BJ (cell line): ENCODE measurements around the gene GIGYF2. TPM values are rescaled to one million over a fixed set of nuclear protein-coding genes. Genes with fewer than 3 reads are reported as not detected.

Experiments
- CTCF ChIA-PET: fragments of 350-600 bp; formaldehyde crosslinking; extraction: SDS; loops from one replicate; lab custom pipeline; 2021; ENCODE audit warnings: antibody characterized with exemption, inconsistent platforms; lab: Yijun Ruan, JAX
- POLR2A ChIA-PET: fragments of 300-600 bp; sonication (Branson Sonifier 250); formaldehyde crosslinking; extraction: SDS; loops from one replicate; lab custom pipeline; 2021; ENCODE audit warnings: antibody characterized with exemption; lab: Charles Lee
- DNase-seq: peaks from one replicate; pipeline ENCODE4 v3.0.0-alpha.2; 2011; ENCODE audit warnings: low read depth
- H3K27me3 ChIP-seq: 2 replicates; pipeline ENCODE4 v1.6.0; 2011; ENCODE audit warnings: low read length; ENCODE audit not compliant: control insufficient read depth, insufficient read depth
- H3K36me3 ChIP-seq: 2 replicates; pipeline ENCODE4 v1.5.1; 2011; ENCODE audit warnings: low read length; ENCODE audit not compliant: control insufficient read depth, insufficient read depth
- H3K4me3 ChIP-seq: 2 replicates; pipeline ENCODE4 v1.5.1; 2011; ENCODE audit warnings: low read depth, mild to moderate bottlenecking, control low read depth, low read length
- polyA plus RNA-seq: library from polyadenylated mRNA; depleted of rRNA; stranded (reverse); fragments of >200 nt; gene quantifications from 2 replicates; pipeline ENCODE4 v1.2.3, GENCODE V29; 2011
- TF ChIP-seq, protein P1 (sequence below): IDR thresholded peaks from 2 replicates; pipeline ENCODE4 v1.5.1; 2011; ENCODE audit warnings: low read depth, mild to moderate bottlenecking, control low read depth, inconsistent platforms, low read length, moderate library complexity; ENCODE audit not compliant: insufficient read depth

GIGYF2 gene
- polyA plus RNA-seq, 1 experiment, result 28.0 TPM

DNA sequence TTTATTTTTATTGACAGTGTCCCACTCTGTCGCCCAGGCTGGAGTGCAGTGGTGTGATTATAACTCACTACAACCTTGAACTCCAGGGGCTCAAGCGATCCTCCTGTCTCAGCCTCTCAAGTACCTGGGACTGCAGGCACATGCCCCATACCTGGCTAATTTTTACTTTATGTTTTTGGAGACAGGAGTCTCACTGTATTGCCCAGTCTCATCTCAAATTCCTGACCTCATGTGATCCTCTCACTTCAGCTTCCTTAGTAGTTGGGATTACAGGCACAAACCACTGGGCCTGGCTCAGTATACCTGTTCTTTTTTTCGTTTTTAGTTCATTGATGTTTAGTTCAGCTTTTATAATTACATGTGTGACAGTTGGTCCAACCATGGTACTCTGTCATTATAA lies 132.9 kb downstream of the GIGYF2 start:
- CTCF ChIA-PET, result interaction anchor here (0.7 kb wide), 1 partner anchor 13 kb away, joined by 3 read pairs; no protein-coding TSS in a partner anchor
- Histone ChIP-seq H3K27me3 (no peaks in the 10 kb centered on the region), H3K36me3 (peaks cover 16% of the 10 kb centered on the region), H3K4me3 (no peak overlapping the region)
- TF ChIP-seq, protein P1, sequence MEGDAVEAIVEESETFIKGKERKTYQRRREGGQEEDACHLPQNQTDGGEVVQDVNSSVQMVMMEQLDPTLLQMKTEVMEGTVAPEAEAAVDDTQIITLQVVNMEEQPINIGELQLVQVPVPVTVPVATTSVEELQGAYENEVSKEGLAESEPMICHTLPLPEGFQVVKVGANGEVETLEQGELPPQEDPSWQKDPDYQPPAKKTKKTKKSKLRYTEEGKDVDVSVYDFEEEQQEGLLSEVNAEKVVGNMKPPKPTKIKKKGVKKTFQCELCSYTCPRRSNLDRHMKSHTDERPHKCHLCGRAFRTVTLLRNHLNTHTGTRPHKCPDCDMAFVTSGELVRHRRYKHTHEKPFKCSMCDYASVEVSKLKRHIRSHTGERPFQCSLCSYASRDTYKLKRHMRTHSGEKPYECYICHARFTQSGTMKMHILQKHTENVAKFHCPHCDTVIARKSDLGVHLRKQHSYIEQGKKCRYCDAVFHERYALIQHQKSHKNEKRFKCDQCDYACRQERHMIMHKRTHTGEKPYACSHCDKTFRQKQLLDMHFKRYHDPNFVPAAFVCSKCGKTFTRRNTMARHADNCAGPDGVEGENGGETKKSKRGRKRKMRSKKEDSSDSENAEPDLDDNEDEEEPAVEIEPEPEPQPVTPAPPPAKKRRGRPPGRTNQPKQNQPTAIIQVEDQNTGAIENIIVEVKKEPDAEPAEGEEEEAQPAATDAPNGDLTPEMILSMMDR, result no peak
- POLR2A ChIA-PET, result no interaction called here
- DNase-seq, result no peak

DNA sequence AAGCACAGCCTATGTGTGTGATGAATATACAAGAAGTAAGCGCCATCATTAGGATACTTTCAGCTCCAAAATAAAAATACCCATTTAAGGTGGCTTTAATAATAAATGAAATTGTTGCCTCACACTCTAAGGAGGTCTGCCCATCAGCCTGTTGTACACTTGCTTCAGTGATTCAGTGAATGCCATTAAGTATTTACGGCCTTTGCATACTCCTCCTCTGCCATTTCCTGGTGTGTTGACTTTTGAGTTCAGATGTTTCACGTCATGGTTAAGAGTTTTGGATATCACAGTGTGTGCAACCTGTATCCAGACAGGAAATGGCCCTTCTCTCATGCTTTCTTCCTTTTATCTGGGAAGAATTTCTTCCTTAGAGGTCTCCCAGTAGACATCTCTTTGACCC lies 134.4 kb downstream of the GIGYF2 start:
- Histone ChIP-seq H3K4me3 (no peak overlapping the region), H3K36me3 (peaks cover 18% of the 10 kb centered on the region), H3K27me3 (no peaks in the 10 kb centered on the region)
- CTCF ChIA-PET, result interaction anchor here (2.2 kb wide), 1 partner anchor 11 kb away, joined by 6 read pairs; no protein-coding TSS in a partner anchor
- POLR2A ChIA-PET, result no interaction called here
- TF ChIP-seq, protein P1, result no peak
- no peak for DNase-seq

DNA sequence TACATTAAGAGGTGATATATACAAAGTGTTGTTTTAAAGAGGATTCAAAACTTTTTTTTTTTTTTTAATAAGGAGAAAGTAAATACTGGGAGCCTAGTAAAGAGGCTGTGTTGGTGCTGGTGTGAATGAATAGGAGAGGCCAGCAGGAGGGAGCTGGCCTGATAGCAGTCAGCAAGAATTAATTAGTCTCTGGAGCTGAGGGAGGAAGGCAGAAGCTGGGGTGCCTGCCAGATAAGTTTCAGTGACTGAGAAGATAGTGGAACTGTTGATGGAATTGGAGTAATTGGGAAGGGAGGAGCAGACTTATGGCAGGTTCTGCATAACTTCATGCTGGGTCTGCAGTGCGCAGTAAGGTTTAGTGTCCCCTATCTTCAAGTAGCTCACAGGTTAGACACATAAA lies 136.7 kb downstream of the GIGYF2 start:
- POLR2A ChIA-PET, result no interaction called here
- Histone ChIP-seq H3K4me3 (no peak overlapping the region), H3K36me3 (peaks cover 22% of the 10 kb centered on the region), H3K27me3 (no peaks in the 10 kb centered on the region)
- no peak for DNase-seq
- TF ChIP-seq, protein P1, result no peak
- CTCF ChIA-PET, result interaction anchor here (0.7 to 2.8 kb wide), 3 partner anchors 17 to 19 kb away, joined by 3 to 6 read pairs (median 4); no protein-coding TSS in a partner anchor

GRCh38 chr2:232835687-232836208 lies 138.6 kb downstream of the GIGYF2 start:
- DNase-seq, result no peak
- Histone ChIP-seq H3K27me3 (no peaks in the 10 kb centered on the region), H3K36me3 (peaks cover 17% of the 10 kb centered on the region), H3K4me3 (no peak overlapping the region)
- ChIA-PET POLR2A (no interaction called here), CTCF (interaction anchor here (0.9 to 1.7 kb wide), 3 partner anchors 8 to 26 kb away, joined by 3 to 8 read pairs (median 3); no protein-coding TSS in a partner anchor)
- TF ChIP-seq, protein P1, result no peak

DNA sequence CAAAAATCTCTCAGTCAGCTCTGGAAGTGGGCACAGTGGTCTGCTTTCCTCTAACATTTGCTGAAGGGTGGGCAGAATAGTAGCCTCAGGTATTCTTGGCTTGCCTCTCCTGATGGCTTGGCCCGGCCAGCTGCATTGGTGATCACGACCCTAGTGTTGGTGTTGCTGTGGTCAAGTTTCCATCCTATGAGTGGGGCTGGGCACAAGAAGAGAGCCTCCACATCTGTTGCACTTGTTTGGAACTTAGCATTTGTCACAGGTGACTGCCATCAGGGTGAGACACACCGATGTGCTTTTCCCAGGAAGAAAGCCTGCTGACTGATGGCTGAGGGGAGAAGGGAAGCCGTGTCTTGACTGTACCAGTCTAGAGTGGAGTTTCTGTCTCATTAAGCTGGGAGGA lies 139.8 kb downstream of the GIGYF2 start:
- no peak overlapping the region for H3K4me3 ChIP-seq
- TF ChIP-seq, protein P1, result no peak
- peaks cover 16% of the 10 kb centered on the region for H3K36me3 ChIP-seq
- H3K27me3 ChIP-seq, result no peaks in the 10 kb centered on the region
- no peak for DNase-seq
- CTCF ChIA-PET, result interaction anchor here (1.2 to 1.7 kb wide), 2 partner anchors 17 to 27 kb away, joined by 3 to 8 read pairs; no protein-coding TSS in a partner anchor
- POLR2A ChIA-PET, result no interaction called here
